IPS-18c (cell line): ENCODE results near the gene THEM4.
"Not testable (repeated sequence)": the region's sequence is repeated elsewhere in the genome, so short reads cannot be mapped to it uniquely, and the experiment has no call there.

Experiments used
- H3K4me3 ChIP-seq: 2 replicates; pipeline ENCODE4 v1.7.0; 2013; ENCODE audit warnings: low read depth, mild to moderate bottlenecking, low read length, moderate library complexity; ENCODE audit not compliant: insufficient read depth
- H3K9me3 ChIP-seq: one replicate; pipeline ENCODE4 v1.6.1; 2013; ENCODE audit warnings: mild to moderate bottlenecking, low read length, moderate library complexity; ENCODE audit not compliant: control insufficient read depth, insufficient read depth

Gene THEM4

DNA sequence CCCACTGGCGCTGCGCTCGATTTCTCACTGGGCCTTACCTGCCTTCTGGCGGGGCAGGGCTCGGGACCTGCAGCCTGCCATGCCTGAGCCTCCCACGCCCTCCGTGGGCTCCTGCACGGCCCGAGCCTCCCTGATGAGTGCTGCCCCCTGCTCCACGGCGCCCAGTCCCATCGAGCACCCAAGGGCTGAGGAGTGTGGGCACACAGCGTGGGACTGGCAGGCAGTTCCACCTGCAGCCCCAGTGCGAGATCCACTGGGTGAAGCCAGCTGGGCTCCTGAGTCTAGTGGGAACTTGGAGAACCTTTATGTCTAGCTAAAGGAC lies 3.0 kb downstream of the THEM4 start:
- not testable (repeated sequence) for H3K4me3 ChIP-seq, H3K9me3 ChIP-seq

DNA sequence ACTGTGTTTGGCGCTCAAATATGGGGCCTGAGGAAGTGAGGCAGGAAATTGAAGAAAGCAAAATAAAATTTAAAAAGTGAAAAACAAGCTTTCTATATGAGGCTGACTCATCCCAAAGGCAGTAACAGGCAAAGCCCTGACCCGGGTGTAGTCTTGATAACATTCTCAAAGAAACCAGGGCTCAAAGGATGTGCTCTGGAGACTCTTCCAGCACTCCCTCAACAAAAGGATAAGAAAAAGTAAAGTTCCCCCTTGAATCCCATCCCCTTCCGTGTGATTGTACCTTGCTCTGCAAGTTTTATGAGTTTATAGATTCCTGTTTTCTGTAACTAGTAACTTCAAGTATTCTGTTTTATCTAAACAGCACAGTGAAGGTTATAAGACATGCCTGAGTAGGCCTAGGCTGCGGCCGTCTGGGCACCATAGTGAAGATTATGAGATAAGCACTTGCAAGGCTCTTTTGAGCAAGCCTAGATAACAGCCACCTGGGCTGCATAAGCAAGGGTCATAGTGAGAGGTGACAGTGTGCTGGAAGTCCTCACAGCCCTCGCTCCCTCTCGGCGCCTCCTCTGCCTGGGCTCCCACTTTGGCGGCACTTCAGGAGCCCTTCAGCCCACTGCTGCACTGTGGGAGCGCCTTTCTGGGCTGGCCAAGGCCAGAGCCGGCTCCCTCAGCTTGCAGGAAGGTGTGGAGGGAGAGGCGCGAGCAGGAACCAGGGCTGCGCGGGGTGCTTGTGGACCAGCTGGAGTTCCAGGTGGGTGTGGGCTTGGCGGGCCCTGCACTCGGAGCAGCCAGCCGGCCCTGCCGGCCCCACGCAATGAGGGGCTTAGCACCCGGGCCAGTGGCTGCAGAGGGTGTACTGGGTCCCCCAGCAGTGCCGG lies 3.6 kb downstream of the THEM4 start:
- not testable (repeated sequence) for H3K4me3 ChIP-seq, H3K9me3 ChIP-seq

DNA sequence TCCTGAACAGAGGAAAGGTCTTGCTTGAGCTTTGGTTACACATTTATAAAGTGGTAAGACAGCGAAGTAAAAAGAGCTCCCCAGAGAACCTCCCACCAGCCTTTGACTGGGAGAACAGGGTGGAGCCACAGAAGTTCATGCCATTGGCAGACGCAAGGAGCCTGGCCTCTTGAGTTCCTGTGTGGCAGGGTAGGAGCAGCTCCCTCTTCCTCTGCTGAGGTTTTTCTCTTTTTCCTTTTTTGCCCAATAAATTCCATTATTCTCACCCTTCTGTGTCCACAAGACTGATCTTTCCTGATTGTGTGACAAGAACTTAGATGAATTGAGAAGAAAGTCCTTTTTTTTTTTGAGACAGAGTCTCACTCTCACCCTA lies 4.3 kb downstream of the THEM4 start:
- H3K9me3 ChIP-seq = peaks cover 7% of the 10 kb centered on the region
- H3K4me3 ChIP-seq = no peak overlapping the region

DNA sequence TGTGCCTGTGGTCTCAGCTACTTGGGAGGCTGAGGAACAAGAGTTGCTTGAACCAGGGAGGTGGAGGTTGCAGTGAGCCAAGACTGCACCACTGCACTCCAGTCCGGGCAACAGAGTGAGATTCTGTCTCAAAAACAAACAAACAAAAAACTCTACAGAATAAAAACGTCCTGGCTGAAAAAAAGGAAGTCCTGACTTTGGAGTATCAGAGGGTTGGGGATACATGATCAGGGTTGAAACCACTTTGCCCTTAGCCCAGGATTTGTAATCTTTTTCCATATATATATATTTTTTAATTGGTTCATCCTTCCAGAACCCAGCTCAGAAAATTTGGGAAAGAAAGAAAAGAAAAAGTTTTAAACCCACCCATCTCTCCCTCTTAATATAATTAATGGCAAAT lies 6.5 kb downstream of the THEM4 start:
- Histone ChIP-seq H3K4me3 (no peak overlapping the region), H3K9me3 (peaks cover 10% of the 10 kb centered on the region)

DNA sequence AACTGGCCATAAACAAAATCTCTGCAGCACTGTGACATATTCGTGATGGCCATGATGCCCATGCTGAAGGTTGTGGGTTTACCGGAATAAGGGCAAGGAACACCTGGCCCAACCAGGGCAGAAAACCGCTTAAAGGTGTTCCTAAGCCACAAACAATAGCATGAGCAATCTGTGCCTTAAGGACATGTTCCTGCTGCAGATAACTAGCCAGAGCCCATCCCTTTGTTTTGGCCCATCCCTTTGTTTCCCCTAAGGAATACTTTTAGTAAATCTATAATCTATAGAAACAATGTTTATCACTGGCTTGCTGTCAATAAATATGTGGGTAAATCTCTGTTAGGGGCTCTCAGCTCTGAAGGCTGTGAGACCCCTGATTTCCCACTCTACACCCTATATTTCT lies 8.5 kb downstream of the THEM4 start:
- H3K9me3 ChIP-seq = not testable (repeated sequence)

DNA sequence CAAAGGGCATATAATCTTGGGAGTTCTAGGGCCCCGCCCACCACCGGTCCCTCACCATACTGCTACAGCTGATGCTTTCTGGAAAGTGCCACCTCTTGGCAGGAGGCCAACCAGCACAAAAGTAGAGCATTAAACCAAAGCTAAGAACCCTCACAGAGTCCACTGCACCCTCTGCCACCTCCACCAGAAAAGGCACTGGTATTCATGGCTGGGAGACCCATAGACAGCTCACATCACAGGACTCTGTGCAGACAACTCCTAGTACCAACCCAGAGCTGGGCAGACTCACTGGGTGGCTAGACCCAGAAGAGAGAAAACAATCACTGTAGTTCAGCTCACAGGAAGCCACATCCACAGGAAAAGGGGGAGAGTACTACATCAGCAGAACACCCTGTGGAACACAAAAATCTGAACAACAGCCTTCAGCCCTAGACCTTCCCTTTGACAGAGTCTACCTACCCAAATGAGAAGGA lies 10.8 kb downstream of the THEM4 start:
- H3K4me3 ChIP-seq = no peak overlapping the region

More for the DNA sequence above, 8.5 kb downstream of the THEM4 start:
- H3K4me3 ChIP-seq = not testable (repeated sequence)

DNA sequence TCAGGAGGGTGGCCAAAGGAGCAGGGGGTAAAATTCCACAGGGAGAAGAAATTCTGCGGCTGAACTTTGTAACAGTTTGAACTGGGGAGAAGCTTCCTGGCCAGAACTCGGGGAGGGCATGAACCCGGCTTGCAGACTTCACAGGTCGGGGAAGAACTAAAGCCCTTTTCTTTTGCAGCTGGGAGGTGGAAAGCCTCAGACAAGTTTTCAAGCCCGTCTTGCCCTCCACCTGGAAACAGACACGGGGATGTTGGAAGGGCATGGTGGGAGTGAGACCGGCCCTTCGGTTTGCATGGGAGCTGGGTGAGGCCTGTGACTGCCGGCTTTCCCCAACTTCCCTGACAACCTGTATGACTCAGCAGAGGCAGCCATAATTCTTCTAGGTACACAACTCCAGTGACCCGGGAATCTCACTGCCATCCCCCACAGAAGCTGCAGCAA lies 11.3 kb downstream of the THEM4 start:
- Histone ChIP-seq H3K4me3 (no peak overlapping the region), H3K9me3 (peaks cover 7% of the 10 kb centered on the region)

More for the DNA sequence above, 10.8 kb downstream of the THEM4 start:
- peaks cover 7% of the 10 kb centered on the region for H3K9me3 ChIP-seq

DNA sequence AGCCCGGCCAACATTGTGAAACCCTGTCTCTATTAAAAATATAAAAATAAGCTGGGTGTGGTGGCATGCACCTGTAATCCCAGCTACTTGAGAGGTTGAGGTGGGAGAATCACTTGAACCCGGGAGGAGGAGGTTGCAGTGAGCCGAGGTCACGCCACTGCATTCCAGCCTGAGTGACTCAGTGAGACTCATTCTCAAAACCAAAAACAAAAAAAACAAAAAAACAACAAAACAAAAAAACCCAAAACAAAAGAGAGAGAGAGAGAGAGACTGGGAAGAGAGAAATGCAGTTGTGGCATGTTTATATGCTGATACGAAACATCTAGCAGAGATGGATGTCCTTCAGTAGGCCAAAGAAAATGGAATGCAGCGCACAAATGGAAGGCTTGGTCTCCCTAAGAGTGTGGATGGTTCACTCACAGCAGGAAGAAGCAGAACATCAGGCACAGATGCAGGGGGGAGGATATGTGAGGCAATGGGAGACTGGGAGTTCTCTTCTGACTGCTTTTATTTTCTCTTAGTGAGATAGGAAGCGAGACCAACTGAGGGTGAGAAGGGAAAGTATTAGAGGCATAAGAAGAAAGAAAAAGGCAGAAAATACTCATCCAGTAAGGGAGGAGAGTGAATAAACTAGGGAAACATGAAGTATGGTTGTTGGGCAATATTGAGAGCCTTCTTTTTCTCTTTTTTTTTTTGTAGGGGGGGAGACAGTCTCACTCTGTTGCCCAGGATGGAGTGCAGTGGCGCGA lies 16.0 kb downstream of the THEM4 start:
- no peak overlapping the region; the same call in 1 of the 2 replicates for H3K4me3 ChIP-seq
- H3K9me3 ChIP-seq = no peaks in the 10 kb centered on the region

DNA sequence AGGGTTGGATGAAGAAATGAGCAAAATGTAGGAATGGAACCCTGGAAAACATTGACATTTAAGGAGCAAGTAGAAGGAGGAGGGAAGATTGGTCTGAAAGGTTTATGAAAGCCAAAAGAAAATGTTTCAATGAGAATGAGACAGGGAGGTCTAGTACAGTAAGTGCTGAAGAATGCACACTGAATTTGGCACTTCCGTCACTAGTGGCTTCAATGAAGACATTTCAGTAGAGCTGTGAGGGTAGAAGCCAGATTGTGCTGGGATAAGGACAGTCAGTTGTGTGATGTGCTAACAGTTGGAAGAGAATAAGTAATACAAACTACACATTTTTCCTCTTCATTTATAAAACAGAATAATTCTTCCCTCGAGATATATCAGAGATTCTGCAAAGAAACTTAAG lies 17.1 kb downstream of the THEM4 start:
- no peak overlapping the region for H3K4me3 ChIP-seq
- no peaks in the 10 kb centered on the region for H3K9me3 ChIP-seq

DNA sequence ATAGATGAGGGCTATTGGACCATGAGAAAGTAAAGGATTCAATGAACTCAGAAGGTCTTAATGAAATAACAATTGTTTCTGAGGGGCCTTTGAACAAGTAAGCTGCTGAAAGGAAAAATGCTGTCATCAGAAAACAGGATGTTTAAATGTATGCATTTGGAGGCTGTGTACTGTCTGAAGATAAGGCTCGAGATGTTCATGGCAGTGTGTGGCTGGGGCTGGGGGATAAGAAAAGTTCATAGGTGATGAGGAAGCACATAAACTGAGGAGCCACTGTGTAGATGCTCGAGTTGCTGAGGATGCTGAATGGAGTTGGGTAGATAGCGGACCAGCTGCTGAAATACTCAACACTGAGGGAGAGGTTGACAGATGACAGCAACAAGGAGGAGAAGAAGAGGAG lies 17.8 kb downstream of the THEM4 start:
- no peak overlapping the region for H3K4me3 ChIP-seq
- H3K9me3 ChIP-seq = no peaks in the 10 kb centered on the region

DNA sequence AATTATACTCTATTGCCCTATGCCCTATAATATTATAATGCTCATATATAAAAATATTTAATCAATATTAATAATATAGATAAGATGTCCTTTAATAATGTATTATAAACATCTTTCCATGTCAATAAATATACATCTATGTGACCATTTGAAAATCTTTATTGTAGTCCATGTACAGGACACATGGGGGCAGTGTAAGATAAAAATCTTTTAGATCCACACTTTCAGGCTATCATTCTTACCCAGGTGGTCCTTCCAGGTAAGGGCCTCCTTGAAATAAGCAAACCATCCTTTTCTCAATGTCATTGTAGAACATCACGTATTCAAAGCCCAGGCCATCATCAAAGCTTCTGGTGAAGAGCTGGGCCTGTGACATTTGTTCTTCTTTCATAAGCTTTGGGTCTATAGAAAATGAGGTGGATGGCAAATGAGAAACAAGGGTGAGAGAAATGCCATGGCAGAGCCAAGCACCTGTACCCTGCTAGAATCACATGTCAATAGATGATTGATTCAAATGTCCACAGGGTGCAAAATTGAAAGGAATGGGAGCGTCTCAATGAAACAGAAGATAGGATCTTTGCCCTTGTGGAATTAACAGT lies 20.2 kb downstream of the THEM4 start:
- no peaks in the 10 kb centered on the region for H3K9me3 ChIP-seq
- no peak overlapping the region for H3K4me3 ChIP-seq

DNA sequence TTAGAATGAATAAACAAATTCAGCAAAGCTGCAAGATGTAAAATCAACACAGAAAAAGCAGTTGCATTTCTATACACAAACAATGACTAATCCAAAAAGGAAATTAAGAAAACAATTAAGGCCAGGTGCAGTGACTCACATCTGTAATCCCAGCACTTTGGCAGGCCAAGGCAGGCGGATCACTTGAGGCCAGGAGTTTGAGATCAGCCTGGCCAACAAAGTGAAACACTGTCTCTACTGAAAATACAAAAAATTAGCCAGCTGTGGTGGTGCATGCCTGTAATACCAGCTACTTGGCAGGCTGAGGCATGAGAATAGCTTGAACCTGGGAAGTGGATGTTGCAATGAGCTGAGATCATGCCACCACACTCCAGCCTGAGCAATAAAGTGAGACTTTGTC lies 22.3 kb downstream of the THEM4 start:
- Histone ChIP-seq H3K9me3 (no peaks in the 10 kb centered on the region), H3K4me3 (no peak overlapping the region)

DNA sequence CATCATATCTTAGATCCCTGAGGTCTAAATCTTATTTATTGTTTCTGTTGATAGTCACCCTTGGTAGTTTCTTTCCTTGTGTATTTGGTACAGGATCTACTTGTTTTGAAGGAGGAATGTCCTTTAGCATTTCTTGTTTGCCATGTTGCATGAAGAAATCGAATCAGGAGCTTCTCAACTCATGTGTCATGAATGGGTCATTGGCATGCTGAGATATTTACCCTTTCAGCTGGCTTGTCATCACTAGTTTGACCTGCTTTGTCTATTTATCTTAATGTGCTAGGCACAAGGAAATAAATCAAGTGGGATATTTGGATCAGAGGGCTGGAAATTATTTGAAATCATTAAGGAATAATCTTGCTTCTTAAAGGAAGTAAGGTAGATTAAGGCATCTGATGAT lies 23.8 kb downstream of the THEM4 start:
- Histone ChIP-seq H3K4me3 (no peak overlapping the region), H3K9me3 (no peaks in the 10 kb centered on the region)

DNA sequence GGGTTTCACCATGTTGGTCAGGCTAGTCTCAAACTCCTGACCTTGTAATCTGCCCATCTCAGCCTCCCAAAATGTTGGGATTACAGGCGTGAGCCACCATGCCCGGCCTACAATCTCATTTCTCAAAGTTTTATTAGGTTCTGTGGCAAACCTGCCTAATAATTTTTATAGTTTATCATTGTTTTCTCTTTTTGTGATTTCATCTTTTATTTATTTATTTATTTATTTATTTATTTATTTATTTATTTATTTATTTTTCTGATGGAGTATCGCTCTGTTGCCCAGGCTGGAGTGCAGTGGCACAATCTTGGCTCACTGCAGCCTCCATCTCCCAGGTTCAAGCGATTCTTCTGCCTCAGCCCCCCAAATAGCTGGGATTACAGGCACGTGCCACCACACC lies 24.4 kb downstream of the THEM4 start:
- H3K9me3 ChIP-seq = not testable (repeated sequence)

DNA sequence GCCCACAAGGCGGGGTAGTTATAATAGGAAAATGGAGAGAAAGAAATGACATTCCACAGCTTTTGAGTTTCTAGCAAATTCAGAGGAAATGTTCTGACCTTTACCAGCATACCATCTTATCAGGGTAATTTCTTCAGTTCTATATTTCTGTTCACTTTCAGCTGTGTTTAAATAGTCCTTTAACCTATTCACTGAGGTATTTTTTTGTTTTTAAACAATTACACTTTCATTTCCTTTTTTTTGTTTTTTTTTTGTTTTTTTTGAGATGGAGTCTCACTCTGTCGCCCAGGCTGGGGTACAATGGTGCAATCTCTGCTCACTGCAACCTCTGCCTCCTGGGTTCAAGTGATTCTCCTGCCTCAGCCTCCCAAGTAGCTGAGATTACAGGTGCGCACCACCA lies 24.9 kb downstream of the THEM4 start:
- H3K9me3 ChIP-seq, H3K4me3 ChIP-seq: not testable (repeated sequence)

More for the DNA sequence above, 24.4 kb downstream of the THEM4 start:
- H3K4me3 ChIP-seq = not testable (repeated sequence)

DNA sequence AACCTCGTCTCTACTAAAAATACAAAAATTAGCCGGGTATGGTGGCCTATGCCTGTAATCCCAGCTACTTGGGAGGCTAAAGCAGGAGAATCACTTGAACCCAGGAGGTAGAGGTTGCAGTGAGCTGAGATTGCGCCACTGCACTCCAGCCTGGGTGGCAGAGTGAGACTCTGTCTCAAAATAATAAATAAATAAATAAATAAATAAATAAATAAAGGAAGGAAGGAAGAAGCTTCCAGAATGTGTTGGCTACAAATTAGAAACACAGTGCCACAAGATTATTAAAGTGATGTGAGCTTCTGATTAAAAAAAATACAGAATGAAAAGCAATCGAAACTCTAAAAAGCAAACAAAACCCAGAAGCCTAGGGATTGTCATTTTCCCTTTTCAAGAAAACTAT lies 25.4 kb downstream of the THEM4 start:
- not testable (repeated sequence) for H3K4me3 ChIP-seq, H3K9me3 ChIP-seq

DNA sequence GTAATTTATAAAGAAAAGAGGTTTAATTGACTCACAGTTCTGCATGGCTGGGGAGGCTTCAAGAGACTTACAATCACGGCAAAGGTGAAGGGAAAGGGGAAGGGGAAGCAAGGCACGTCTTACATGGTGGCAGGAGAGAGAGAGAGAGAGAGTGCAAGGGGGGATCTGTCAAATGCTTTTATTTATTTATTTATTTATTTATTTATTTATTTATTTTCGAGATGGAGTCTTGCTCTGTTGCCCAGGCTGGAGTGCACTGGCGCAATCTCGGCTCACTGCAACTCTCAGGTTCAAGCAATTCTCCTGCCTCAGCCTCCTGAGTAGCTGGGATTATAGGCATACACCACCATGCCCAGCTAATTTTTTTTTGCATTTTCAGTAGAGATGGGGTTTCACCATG lies 26.4 kb downstream of the THEM4 start:
- not testable (repeated sequence) for H3K9me3 ChIP-seq, H3K4me3 ChIP-seq

DNA sequence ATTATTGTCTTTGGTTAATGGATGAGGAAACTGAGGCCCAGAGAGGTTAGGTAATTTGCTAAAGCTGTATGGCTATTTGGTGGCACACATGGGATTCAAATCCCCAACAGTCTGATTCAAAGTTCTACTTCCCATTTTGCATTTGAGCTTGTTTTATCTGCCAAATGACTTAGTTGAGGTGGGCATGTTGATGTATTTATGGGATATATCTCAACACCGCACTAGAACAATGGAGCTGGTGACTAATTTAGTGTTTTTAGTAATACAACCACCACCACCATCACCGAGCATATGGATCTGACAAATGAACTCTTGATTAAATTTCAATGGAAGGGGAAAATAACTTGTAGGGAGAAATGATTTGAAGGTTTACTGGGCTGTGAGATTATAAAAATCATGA lies 26.8 kb downstream of the THEM4 start:
- Histone ChIP-seq H3K9me3 (no peaks in the 10 kb centered on the region), H3K4me3 (no peak overlapping the region)
